Immature natural killer cell (primary cell): Measurements from ENCODE around the gene ZNF680. TPM values are rescaled to one million over a fixed set of nuclear protein-coding genes. Genes with fewer than 3 reads are reported as not detected.

ENCODE experiments used
- DNase-seq, 3 donors: peaks; one replicate each; pipeline ENCODE4 v3.0.0; 2022; ENCODE audit warnings: mixed read lengths in 1 of 3
- H3K27ac Mint-ChIP-seq, 6 donors: one replicate each; pipeline ENCODE4 v1.8.0; 2020; ENCODE audit warnings: mixed read lengths in 6 of 6, mild to moderate bottlenecking in 5 of 6, inconsistent platforms in 4 of 6, moderate library complexity in 3 of 6
- H3K27me3 Mint-ChIP-seq, 3 donors: one replicate each; pipeline ENCODE4 v1.8.0; 2020 to 2021; ENCODE audit warnings: low read depth in 3 of 3, mild to moderate bottlenecking in 3 of 3, mixed read lengths in 3 of 3, moderate library complexity in 3 of 3, inconsistent platforms in 1 of 3
- H3K36me3 Mint-ChIP-seq, 3 donors: one replicate each; pipeline ENCODE4 v1.8.0; 2020; ENCODE audit warnings: mixed read lengths in 3 of 3, inconsistent platforms in 2 of 3, mild to moderate bottlenecking in 2 of 3
- H3K4me1 Mint-ChIP-seq, 2 donors: one replicate each; pipeline ENCODE4 v1.8.0; 2020; ENCODE audit warnings: inconsistent platforms in 2 of 2, mild to moderate bottlenecking in 2 of 2, mixed read lengths in 2 of 2, moderate library complexity in 1 of 2
- H3K4me3 Mint-ChIP-seq, 5 donors: one replicate each; pipeline ENCODE4 v1.8.0; 2020; ENCODE audit warnings: mild to moderate bottlenecking in 5 of 5, mixed read lengths in 5 of 5, inconsistent platforms in 3 of 5, moderate library complexity in 3 of 5
- H3K9me3 Mint-ChIP-seq, 6 donors: one replicate each; pipeline ENCODE4 v1.8.0; 2020; ENCODE audit warnings: mild to moderate bottlenecking in 6 of 6, mixed read lengths in 6 of 6, inconsistent platforms in 4 of 6, moderate library complexity in 3 of 6
- polyA plus RNA-seq, 3 donors: library from polyadenylated mRNA; unstranded; fragments of 300-500 nt; fragmentation: Illumina TruSeq; gene quantifications; one replicate each; pipeline ENCODE4 v1.2.3, GENCODE V29; 2021

Gene ZNF680
- 1 to 10 TPM; 1.6 to 5.3 (median 2.6) TPM for polyA plus RNA-seq

GRCh38 chr7:64562626-64563278, at the start of gene ZNF680:
TSS of gene ZNF680 (minus strand) at chr7:64563071. CDS start at chr7:64562954, 117 bp downstream.
- DNase-seq, result peak; percentile 88 to 90 (median 88)
- Mint-ChIP-seq H3K27me3 (peaks cover 5 to 8% (median 5%) of the 10 kb centered on the region in 3 donors), H3K4me1 (peaks cover 28 to 45% of the 10 kb centered on the region in 2 donors), H3K27ac (peak within 1 kb of the TSS; percentile 95 to 99 (median 96)), H3K9me3 (peaks cover 0 to 1% (median 0%) of the 10 kb centered on the region in 6 donors), H3K36me3 (peaks cover 0 to 8% (median 0%) of the 10 kb centered on the region in 3 donors), H3K4me3 (peak within 1 kb of the TSS; percentile 95 to 100 (median 99))

- Mint-ChIP-seq H3K27ac (no peak overlapping the region), H3K36me3 (no peaks in the 10 kb centered on the region), H3K4me3 (no peak overlapping the region), H3K4me1 (no peaks in the 10 kb centered on the region), H3K27me3 (no peaks in the 10 kb centered on the region), H3K9me3 (peaks cover 0 to 2% (median 0%) of the 10 kb centered on the region in 6 donors)
- DNase-seq, result no peak
Observed at GRCh38 chr7:64612452-64612851, 49.6 kb upstream of the ZNF680 start.

- no peaks in the 10 kb centered on the region for H3K27me3 Mint-ChIP-seq
- H3K36me3 Mint-ChIP-seq, result no peaks in the 10 kb centered on the region
- H3K4me1 Mint-ChIP-seq, result no peaks in the 10 kb centered on the region
- no peak overlapping the region for H3K27ac Mint-ChIP-seq
- H3K9me3 Mint-ChIP-seq, result peaks cover 0 to 2% (median 0%) of the 10 kb centered on the region in 6 donors
- no peak for DNase-seq
- no peak overlapping the region for H3K4me3 Mint-ChIP-seq
Observed at GRCh38 chr7:64611717-64612116, 48.8 kb upstream of the ZNF680 start.

GRCh38 chr7:64610997-64611396, 48.1 kb upstream of the ZNF680 start:
- DNase-seq, result no peak
- no peak overlapping the region for H3K4me3 Mint-ChIP-seq
- no peaks in the 10 kb centered on the region for H3K27me3 Mint-ChIP-seq
- no peaks in the 10 kb centered on the region for H3K36me3 Mint-ChIP-seq
- H3K4me1 Mint-ChIP-seq, result no peaks in the 10 kb centered on the region
- H3K9me3 Mint-ChIP-seq, result peaks cover 0 to 6% (median 0%) of the 10 kb centered on the region in 6 donors
- H3K27ac Mint-ChIP-seq, result no peak overlapping the region

GRCh38 chr7:64608116-64608910, 45.4 kb upstream of the ZNF680 start:
- no peak for DNase-seq
- Mint-ChIP-seq H3K4me1 (no peaks in the 10 kb centered on the region), H3K27me3 (peaks cover 0 to 2% (median 0%) of the 10 kb centered on the region in 3 donors), H3K9me3 (peaks cover 0 to 6% (median 3%) of the 10 kb centered on the region in 6 donors), H3K27ac (no peak overlapping the region), H3K4me3 (no peak overlapping the region), H3K36me3 (no peaks in the 10 kb centered on the region)

GRCh38 chr7:64606385-64606784, 43.5 kb upstream of the ZNF680 start:
- peaks cover 0 to 6% (median 3%) of the 10 kb centered on the region in 6 donors for H3K9me3 Mint-ChIP-seq
- H3K27ac Mint-ChIP-seq, result no peak overlapping the region
- no peaks in the 10 kb centered on the region for H3K36me3 Mint-ChIP-seq
- H3K4me3 Mint-ChIP-seq, result no peak overlapping the region
- H3K4me1 Mint-ChIP-seq, result no peaks in the 10 kb centered on the region
- no peak for DNase-seq
- H3K27me3 Mint-ChIP-seq, result peaks cover 0 to 2% (median 0%) of the 10 kb centered on the region in 3 donors

- H3K4me3 Mint-ChIP-seq, result no peak overlapping the region
Observed at GRCh38 chr7:64603271-64603670, 40.4 kb upstream of the ZNF680 start.

GRCh38 chr7:64602518-64602917, 39.6 kb upstream of the ZNF680 start:
- no peaks in the 10 kb centered on the region for H3K36me3 Mint-ChIP-seq
- H3K4me3 Mint-ChIP-seq, result no peak overlapping the region
- H3K4me1 Mint-ChIP-seq, result no peaks in the 10 kb centered on the region
- DNase-seq, result no peak
- H3K27ac Mint-ChIP-seq, result no peak overlapping the region
- H3K27me3 Mint-ChIP-seq, result peaks cover 0 to 2% (median 2%) of the 10 kb centered on the region in 3 donors
- H3K9me3 Mint-ChIP-seq, result peaks cover 0 to 9% (median 4%) of the 10 kb centered on the region in 6 donors

More at GRCh38 chr7:64603271-64603670, 40.4 kb upstream of the ZNF680 start:
- Mint-ChIP-seq H3K9me3 (peaks cover 0 to 9% (median 4%) of the 10 kb centered on the region in 6 donors), H3K27me3 (peaks cover 0 to 2% (median 2%) of the 10 kb centered on the region in 3 donors), H3K36me3 (no peaks in the 10 kb centered on the region), H3K4me1 (no peaks in the 10 kb centered on the region), H3K27ac (no peak overlapping the region)
- DNase-seq, result no peak

GRCh38 chr7:64602086-64602485, 39.2 kb upstream of the ZNF680 start:
- no peak for DNase-seq
- H3K4me1 Mint-ChIP-seq, result no peaks in the 10 kb centered on the region
- no peak overlapping the region for H3K27ac Mint-ChIP-seq
- no peaks in the 10 kb centered on the region for H3K36me3 Mint-ChIP-seq
- H3K9me3 Mint-ChIP-seq, result peaks cover 0 to 9% (median 4%) of the 10 kb centered on the region in 6 donors
- H3K27me3 Mint-ChIP-seq, result peaks cover 0 to 2% (median 2%) of the 10 kb centered on the region in 3 donors
- H3K4me3 Mint-ChIP-seq, result no peak overlapping the region

- H3K27me3 Mint-ChIP-seq, result peaks cover 0 to 2% (median 2%) of the 10 kb centered on the region in 3 donors
- no peaks in the 10 kb centered on the region for H3K36me3 Mint-ChIP-seq
- H3K27ac Mint-ChIP-seq, result no peak overlapping the region
- H3K4me3 Mint-ChIP-seq, result no peak overlapping the region
- no peak for DNase-seq
- H3K9me3 Mint-ChIP-seq, result peaks cover 0 to 10% (median 3%) of the 10 kb centered on the region in 6 donors
- H3K4me1 Mint-ChIP-seq, result no peaks in the 10 kb centered on the region
Observed at GRCh38 chr7:64599359-64599758, 36.5 kb upstream of the ZNF680 start.

- no peak for DNase-seq
- H3K9me3 Mint-ChIP-seq, result peaks cover 6 to 16% (median 11%) of the 10 kb centered on the region in 6 donors
- H3K4me3 Mint-ChIP-seq, result no peak overlapping the region
- no peaks in the 10 kb centered on the region for H3K4me1 Mint-ChIP-seq
- no peak overlapping the region for H3K27ac Mint-ChIP-seq
- peaks cover 0 to 4% (median 0%) of the 10 kb centered on the region in 3 donors for H3K36me3 Mint-ChIP-seq
- H3K27me3 Mint-ChIP-seq, result peaks cover 0 to 3% (median 1%) of the 10 kb centered on the region in 3 donors
Observed at GRCh38 chr7:64590971-64591370, 28.1 kb upstream of the ZNF680 start.

- Mint-ChIP-seq H3K36me3 (no peaks in the 10 kb centered on the region), H3K4me3 (no peak overlapping the region), H3K9me3 (peaks cover 0 to 7% (median 3%) of the 10 kb centered on the region in 6 donors), H3K27ac (no peak overlapping the region), H3K4me1 (no peaks in the 10 kb centered on the region), H3K27me3 (peaks cover 2 to 5% (median 2%) of the 10 kb centered on the region in 3 donors)
- no peak for DNase-seq
Observed at GRCh38 chr7:64581926-64582894, 19.3 kb upstream of the ZNF680 start.

- Mint-ChIP-seq H3K27ac (no peak overlapping the region), H3K4me3 (no peak overlapping the region), H3K9me3 (peaks cover 0 to 8% (median 2%) of the 10 kb centered on the region in 6 donors), H3K36me3 (no peaks in the 10 kb centered on the region), H3K27me3 (peaks cover 1 to 5% (median 2%) of the 10 kb centered on the region in 3 donors), H3K4me1 (no peaks in the 10 kb centered on the region)
- DNase-seq, result no peak
Observed at GRCh38 chr7:64581391-64581790, 18.5 kb upstream of the ZNF680 start.
